Measurements from ENCODE around the gene GNG7. TPM values are rescaled to one million over a fixed set of nuclear protein-coding genes. Genes with fewer than 3 reads are reported as not detected.
"Not testable (repeated sequence)": the region's sequence is repeated elsewhere in the genome, so short reads cannot be mapped to it uniquely, and the experiment has no call there.

GNG7 gene
- total RNA-seq, 1 donor, result 0.45 TPM

- DNase-seq (ENCODE audit: low read depth), result peak; percentile 13
- no peak for TF ChIP-seq CTCF (IDR thresholded peaks at IDR 0.05; ENCODE audit: insufficient read depth, low read length)
- H3K4me3 ChIP-seq (ENCODE audit: low read depth, low read length), result no peak overlapping the region
These were observed 168.0 kb downstream of the GNG7 start for GRCh38 chr19:2534423-2535013.

DNA sequence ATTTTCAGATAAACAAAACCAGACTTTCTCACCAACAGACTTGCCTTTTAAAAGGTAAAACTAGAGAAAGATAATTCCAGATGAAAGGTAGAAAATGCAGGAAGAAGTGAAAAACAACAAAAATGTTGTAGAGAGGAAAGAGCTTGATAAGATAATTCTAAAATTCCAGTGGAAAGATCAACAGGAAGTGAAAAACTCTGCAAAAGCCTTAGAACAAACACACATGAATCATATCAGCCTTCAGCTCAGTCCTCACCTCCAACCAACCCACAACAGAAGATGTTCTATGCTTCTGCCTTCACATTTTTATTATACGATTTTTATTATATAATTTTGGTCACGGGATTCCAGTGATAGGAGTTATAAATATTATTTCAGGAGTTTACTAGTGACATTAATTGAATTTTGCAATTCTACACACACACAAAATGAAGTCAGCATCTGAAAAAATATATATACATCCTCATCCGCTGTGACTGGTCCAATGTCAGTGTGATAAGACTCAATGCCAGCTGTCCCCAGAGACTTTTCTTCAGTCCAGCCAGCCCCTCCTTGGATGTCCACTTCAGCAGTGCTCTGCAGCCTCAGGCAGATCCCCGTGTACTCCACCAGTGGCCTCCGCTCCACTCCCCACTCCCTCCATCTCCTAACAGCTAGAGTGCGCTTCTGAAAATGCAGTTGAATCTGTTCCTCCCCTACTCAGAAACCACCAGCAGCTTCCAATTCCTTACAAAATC lies 168.6 kb downstream of the GNG7 start:
- DNase-seq (ENCODE audit: low read depth), result peak; percentile 14
- H3K4me3 ChIP-seq (ENCODE audit: low read depth, low read length), result no peak overlapping the region
- TF ChIP-seq CTCF (IDR thresholded peaks at IDR 0.05; ENCODE audit: insufficient read depth, low read length), result no peak

- DNase-seq (ENCODE audit: low read depth), result no peak
- TF ChIP-seq CTCF (IDR thresholded peaks at IDR 0.05; ENCODE audit: insufficient read depth, low read length), result no peak
- no peak overlapping the region for H3K4me3 ChIP-seq (ENCODE audit: low read depth, low read length)
These were observed 169.4 kb downstream of the GNG7 start for GRCh38 chr19:2533072-2533425.

GRCh38 chr19:2532252-2533071 lies 170.0 kb downstream of the GNG7 start:
- DNase-seq (ENCODE audit: low read depth), result peak; percentile 66
- H3K4me3 ChIP-seq (ENCODE audit: low read depth, low read length), result no peak overlapping the region
- no peak for TF ChIP-seq CTCF (IDR thresholded peaks at IDR 0.05; ENCODE audit: insufficient read depth, low read length)

- DNase-seq (ENCODE audit: low read depth); H3K4me3 ChIP-seq (ENCODE audit: low read depth, low read length): not testable (repeated sequence)
These were observed 172.6 kb downstream of the GNG7 start for GRCh38 chr19:2529942-2530341.

DNA sequence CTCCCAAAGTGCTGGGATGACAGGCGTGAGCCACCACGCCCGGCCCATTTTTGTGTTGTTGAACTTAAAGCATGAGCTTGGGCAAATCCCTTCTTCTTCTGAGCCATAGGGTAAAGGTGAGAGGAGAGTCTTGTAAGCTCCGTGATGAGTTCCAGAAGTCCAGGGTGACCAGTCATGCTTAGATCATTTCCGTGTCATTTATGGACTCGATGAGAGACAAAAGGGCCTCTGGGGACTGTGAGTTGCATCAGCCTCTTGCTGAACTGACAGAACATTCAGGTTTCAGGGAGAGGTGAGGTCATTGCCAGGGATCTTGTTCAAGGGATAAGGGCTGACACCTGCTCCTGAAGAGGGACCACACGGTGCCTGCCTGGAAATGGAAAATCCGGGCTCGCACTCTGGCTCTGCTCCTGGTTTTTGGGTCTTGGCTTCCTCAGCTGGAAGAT lies 173.0 kb downstream of the GNG7 start:
- DNase-seq (ENCODE audit: low read depth), result peak; percentile 88
- TF ChIP-seq CTCF (IDR thresholded peaks at IDR 0.05; ENCODE audit: insufficient read depth, low read length), result no peak
- H3K4me3 ChIP-seq (ENCODE audit: low read depth, low read length), result no peak overlapping the region

- TF ChIP-seq CTCF (IDR thresholded peaks at IDR 0.05; ENCODE audit: insufficient read depth, low read length), result no peak
- no peak for DNase-seq (ENCODE audit: low read depth)
- no peak overlapping the region for H3K4me3 ChIP-seq (ENCODE audit: low read depth, low read length)
These were observed 173.8 kb downstream of the GNG7 start for GRCh38 chr19:2528675-2529101.

Measured in fibroblast of the aortic adventitia (primary cell).